ENCODE results near the gene BEND7.

DNA sequence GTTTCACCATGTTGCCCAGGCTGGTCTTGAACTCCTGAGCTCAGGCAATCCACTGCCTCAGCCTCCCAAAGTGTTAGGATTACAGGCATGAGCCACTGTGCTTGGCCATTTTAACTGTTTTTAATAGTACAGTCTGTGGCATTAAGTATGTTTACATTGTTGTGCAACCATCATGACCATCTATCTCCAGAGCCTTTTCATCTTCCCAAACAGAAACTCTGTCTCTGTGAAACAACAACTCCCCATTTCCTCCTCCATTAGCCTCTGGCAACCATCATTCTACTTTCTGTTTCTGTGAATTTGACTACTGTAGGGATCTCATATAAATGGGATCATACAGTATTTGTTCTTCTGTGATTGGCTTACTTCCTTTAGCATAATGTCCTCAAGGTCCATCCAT, 132.4 kb downstream of the BEND7 start:
- TF ChIP-seq, protein P1, sequence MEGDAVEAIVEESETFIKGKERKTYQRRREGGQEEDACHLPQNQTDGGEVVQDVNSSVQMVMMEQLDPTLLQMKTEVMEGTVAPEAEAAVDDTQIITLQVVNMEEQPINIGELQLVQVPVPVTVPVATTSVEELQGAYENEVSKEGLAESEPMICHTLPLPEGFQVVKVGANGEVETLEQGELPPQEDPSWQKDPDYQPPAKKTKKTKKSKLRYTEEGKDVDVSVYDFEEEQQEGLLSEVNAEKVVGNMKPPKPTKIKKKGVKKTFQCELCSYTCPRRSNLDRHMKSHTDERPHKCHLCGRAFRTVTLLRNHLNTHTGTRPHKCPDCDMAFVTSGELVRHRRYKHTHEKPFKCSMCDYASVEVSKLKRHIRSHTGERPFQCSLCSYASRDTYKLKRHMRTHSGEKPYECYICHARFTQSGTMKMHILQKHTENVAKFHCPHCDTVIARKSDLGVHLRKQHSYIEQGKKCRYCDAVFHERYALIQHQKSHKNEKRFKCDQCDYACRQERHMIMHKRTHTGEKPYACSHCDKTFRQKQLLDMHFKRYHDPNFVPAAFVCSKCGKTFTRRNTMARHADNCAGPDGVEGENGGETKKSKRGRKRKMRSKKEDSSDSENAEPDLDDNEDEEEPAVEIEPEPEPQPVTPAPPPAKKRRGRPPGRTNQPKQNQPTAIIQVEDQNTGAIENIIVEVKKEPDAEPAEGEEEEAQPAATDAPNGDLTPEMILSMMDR (IDR thresholded peaks at IDR 0.05), result no peak
- TF ChIP-seq EP300 (IDR thresholded peaks at IDR 0.05), result no peak
- TF ChIP-seq POLR2A (IDR thresholded peaks at IDR 0.05), result no peak
